KG1 (cell line): ENCODE results near the gene PIGQ.

Source experiments
- DNase-seq: peaks from one replicate; lab custom pipeline; 2025; lab: John Stamatoyannopoulos, UW

The PIGQ gene

DNA sequence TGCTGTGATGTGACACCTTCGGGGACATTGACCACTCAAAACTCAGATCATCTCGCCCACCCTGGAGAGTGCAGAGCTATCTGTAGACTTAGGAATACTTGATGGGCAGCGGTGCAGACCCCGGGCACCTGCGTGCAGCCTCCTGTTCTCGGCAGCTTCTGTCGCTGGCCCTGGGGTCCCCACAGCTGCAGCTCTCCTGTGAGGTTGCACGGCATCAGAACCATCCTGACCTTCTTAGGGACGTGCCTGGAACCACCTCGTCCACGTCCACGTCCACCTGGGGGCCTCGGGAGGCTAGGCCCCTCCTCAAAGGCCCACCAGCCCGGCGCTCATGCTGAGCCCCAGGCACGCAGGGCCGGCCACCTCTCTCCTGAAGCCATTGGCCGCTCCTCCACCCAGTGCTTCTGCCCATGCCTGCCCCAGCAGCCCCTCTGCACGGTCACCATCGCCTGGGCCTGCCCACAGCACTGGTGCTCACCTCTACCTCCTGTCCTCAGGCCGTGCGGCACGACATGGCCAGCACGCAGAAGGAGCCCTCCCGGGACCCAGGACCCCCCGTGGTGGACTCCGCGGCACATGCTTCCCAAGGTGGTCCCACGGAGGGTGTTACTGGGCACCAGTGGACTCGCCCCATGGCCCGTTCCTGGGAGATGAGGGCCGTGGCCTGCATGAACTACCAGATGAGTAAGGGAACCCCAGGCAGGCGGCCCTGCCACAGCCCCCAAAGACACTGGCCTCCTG, 58.7 kb downstream of the PIGQ start:
- DNase-seq, result no peak

DNA sequence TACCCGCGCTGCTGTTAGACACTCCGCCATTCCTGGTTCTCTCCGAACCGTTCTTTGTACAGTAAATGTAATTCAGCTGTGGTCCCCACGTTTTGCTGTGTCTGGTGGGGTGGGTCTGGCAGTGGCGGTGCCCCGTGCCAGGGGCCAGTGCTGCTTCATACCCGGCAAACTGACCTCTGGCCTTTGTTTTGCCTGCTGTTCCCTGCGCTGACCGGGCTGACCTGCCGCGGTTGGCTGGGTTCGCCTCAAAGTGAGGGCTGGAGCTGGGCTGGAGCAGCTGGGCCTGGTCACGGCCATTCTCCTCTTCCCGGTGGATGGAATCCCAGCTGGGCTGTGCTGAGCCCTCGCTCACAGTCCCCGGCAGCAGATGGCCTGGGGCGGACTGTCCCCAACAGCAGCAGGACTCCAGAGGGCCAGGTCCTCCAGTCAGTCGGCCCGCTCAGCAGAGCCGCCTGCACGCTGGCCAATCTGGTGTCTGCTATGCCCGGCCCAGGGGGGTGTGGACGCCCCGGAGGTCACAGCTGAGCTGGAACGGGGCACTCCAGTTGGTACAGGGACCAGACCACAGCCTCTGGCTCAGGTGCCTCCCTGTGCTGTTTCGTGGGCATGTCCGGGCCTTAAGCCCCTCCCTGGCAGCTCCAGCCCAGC, 59.5 kb downstream of the PIGQ start:
- DNase-seq, result no peak

DNA sequence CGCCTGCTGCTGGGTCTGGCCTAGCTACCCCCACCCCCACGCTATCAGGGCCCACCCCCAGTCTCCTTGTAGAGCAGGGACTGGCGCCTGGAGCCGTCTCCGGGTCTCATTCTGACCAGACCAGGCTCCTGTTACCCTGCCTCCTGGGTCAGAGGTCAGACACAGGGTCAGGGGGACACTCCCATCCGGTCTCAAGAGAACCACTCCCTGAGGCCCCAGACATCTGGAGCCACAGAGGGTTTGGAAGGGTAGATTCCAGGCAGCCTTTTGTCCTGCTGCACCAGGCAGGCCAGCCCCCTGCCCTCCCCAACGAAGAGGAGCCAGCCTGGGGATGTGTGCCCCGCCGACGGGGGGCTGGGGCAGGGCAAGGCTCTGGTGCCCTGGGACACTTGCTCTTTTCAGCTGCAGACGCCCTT, 60.1 kb downstream of the PIGQ start:
- no peak for DNase-seq

DNA sequence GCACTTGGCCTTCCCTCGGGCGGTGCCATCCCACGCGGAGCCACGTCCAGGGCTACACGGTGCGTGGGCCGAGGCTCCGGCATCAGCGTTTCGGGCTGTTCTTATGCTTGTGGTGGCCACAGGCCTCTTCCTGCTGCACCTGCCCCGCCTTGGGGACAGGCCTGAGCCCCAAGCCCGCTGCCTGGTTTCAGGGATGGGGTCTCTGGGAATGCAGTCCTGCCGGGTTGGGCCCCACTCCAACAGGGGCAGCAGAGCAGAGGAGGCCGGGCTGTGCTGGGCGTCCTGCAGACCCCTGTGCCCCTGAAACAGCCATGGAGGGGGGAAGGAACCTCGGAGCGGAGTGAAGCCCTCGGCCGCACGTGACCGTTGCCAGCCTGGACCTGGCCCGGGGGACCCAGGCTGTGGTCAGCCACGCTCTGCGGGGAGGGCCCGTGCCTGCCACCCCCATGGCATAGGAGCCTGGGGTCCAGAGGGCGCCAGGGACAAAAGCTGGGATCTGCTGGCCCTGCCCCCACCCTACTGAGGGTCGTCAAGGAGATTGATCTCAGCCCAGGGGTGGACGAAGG, 60.6 kb downstream of the PIGQ start:
- no peak for DNase-seq

DNA sequence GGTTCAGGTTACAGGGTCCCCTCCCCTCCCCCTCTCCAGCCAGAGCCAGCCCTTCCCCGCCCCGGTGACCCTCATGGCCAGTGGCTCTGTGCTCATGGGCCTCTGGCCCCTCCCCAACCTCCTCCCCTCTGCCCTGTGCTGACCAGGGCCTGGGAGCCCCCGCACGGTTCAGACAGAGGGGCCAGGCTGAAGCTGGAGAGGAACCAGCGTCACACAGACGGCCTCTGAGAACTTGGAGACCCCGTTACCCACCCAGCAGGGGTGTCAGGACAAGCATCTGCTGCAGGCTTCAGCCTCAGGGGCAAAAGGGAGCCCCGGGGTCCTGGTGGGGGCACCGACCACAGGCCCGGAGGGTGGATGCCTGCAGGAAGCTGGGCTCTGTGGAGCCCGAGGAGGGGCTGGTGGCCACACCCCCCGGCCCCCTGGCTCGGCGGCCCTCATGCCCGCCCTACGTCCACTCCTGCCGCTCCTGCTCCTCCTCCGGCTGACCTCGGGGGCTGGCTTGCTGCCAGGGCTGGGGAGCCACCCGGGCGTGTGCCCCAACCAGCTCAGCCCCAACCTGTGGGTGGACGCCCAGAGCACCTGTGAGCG, 61.1 kb downstream of the PIGQ start, which contains the start of gene WFIKKN1:
TSS of gene WFIKKN1 (plus strand) at position 171 of the 591 bp plus-strand sequence. CDS start at position 440, 269 bp downstream.
- DNase-seq, result no peak

DNA sequence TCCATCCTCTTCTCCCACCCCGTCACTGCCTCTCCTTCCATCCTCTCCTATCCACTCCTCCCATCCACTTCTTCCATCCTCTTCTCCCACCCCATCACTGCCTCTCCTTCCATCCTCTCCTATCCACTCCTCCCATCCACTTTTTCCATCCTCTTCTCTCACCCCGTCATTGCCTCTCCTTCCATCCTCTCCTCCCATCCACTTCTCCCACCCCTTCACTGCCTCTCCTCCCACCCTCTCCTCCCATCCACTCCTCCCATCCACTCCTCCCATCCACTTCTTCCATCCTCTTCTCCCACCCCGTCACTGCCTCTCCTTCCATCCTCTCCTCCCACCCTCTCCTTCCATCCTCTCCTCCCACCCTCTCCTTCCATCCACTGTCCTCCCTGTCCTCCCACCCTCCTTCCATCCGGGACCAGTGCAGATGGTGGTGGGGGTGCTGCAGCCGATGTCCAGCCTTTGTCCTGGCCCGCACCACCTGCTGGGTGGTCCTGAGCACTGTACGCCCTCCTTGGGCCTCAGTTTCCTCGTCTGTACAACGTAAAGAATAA, 62.1 kb downstream of the PIGQ start:
- DNase-seq, result no peak

DNA sequence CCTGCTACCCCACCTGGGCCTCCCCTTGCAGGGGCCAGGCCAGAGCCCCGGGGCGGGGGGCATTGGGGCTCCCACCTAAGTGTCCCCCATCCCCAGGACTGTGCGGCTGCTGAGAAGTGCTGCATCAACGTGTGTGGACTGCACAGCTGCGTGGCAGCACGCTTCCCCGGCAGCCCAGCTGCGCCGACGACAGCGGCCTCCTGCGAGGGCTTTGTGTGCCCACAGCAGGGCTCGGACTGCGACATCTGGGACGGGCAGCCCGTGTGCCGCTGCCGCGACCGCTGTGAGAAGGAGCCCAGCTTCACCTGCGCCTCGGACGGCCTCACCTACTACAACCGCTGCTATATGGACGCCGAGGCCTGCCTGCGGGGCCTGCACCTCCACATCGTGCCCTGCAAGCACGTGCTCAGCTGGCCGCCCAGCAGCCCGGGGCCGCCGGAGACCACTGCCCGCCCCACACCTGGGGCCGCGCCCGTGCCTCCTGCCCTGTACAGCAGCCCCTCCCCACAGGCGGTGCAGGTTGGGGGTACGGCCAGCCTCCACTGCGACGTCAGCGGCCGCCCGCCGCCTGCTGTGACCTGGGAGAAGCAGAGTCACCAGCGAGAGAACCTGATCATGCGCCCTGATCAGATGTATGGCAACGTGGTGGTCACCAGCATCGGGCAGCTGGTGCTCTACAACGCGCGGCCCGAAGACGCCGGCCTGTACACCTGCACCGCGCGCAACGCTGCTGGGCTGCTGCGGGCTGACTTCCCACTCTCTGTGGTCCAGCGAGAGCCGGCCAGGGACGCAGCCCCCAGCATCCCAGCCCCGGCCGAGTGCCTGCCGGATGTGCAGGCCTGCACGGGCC, 62.9 kb downstream of the PIGQ start:
- no peak for DNase-seq

DNA sequence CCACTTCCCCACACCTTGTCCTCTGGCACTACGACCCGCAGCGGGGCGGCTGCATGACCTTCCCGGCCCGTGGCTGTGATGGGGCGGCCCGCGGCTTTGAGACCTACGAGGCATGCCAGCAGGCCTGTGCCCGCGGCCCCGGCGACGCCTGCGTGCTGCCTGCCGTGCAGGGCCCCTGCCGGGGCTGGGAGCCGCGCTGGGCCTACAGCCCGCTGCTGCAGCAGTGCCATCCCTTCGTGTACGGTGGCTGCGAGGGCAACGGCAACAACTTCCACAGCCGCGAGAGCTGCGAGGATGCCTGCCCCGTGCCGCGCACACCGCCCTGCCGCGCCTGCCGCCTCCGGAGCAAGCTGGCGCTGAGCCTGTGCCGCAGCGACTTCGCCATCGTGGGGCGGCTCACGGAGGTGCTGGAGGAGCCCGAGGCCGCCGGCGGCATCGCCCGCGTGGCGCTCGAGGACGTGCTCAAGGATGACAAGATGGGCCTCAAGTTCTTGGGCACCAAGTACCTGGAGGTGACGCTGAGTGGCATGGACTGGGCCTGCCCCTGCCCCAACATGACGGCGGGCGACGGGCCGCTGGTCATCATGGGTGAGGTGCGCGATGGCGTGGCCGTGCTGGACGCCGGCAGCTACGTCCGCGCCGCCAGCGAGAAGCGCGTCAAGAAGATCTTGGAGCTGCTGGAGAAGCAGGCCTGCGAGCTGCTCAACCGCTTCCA, 63.7 kb downstream of the PIGQ start:
- no peak for DNase-seq
